NCI-H526 (cell line): ENCODE measurements around the gene HEXA.
"Not testable (repeated sequence)": the region's sequence is repeated elsewhere in the genome, so short reads cannot be mapped to it uniquely, and the experiment has no call there.

Source experiments
- DNase-seq, 2 experiments: peaks; one replicate each; lab custom pipeline; 2025; lab: John Stamatoyannopoulos, UW

Gene HEXA

DNA sequence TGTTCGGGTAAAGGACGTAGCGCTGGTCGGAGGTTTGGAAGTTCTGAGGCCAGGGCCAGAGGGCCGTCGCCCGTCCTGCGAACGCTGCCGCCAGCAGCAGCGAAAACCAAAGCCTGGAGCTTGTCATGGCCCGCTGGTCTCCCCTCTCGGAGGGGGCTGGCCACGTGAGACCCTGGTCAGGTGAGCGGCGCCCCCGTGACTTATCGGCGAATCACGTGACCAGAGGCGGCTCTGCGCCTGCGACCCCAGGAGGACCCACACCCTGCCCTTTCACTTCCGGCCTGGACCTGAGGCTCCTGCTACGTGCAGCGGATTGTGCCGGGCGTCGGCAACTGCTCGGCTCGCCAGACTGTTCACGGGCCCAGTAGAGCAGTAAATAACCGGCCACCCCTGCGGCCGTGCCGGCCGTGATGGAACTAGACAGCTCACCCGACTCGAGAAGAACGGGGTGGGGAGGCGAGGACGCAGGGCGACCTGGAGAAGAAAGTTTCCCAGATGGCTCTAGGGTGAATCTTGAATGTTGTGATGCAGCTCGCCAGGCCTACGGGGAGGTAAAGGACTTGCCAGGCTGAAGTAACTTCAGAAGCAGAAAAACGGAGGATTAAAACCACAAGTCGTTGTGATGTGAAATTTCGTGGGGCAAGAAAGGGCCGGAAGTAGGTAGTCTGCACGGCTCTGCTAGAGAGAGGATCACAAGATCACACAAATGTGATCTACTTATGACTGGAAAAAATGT is at the start of gene HEXA:
HEXA (minus strand) TSS at position 169 of the 736 bp plus-strand sequence; CDS start at position 127, 42 bp downstream.
- DNase-seq, result peak; percentile 90 to 98

DNA sequence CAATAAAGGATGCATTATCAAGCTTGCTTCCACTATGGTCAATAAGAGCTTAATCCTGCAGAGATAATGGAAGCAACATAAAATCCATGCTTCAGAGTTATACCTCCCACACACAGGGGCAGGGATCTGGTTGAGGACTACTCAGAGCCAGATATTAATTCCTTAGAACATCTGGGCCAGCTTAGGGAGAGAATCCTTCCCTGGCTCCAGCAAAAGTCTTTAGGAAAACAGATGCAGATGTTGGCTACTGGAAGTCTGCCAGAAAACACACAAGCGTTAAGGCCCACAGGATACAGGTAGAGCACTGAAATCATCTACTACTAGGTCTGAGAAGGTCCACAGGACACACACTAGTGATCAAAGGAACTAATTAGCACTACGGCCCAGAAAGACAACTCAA is 47.4 kb upstream of the HEXA start:
- DNase-seq, result no peak

GRCh38 chr15:72421484-72421883 is 45.7 kb upstream of the HEXA start:
- no peak for DNase-seq

- DNase-seq, result no peak
Observed at GRCh38 chr15:72420576-72420975, 44.8 kb upstream of the HEXA start.

GRCh38 chr15:72419768-72420167 is 44.0 kb upstream of the HEXA start:
- DNase-seq, result not testable (repeated sequence)

GRCh38 chr15:72415304-72415703 is 39.5 kb upstream of the HEXA start:
- no peak for DNase-seq

GRCh38 chr15:72413337-72413736 is 37.5 kb upstream of the HEXA start:
- DNase-seq, result not testable (repeated sequence)

DNA sequence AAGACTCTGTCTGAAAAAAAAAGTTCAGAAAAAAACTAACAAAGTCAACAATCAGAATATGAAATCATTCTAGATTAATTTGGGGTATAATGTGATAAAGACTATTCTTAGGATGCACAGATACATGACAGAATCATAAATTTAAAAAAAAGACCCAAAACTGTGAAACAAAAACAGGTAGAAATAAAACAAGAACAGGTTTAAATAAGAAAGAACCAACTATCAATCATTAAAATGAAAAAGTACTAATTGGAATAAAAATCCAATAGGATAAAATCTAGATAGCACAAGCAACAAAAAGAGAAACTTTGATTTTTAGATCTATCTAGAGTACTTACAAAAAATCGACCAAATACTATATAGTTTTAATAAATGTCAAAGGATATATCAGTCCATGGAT is 35.7 kb upstream of the HEXA start:
- DNase-seq, result no peak

- DNase-seq, result no peak
Observed at GRCh38 chr15:72411111-72411510, 35.3 kb upstream of the HEXA start.

- no peak for DNase-seq
Observed at GRCh38 chr15:72406936-72407335, 31.1 kb upstream of the HEXA start.

GRCh38 chr15:72404841-72405240 is 29.0 kb upstream of the HEXA start:
- no peak for DNase-seq

- no peak for DNase-seq
Observed at GRCh38 chr15:72404356-72404755, 28.5 kb upstream of the HEXA start.

DNA sequence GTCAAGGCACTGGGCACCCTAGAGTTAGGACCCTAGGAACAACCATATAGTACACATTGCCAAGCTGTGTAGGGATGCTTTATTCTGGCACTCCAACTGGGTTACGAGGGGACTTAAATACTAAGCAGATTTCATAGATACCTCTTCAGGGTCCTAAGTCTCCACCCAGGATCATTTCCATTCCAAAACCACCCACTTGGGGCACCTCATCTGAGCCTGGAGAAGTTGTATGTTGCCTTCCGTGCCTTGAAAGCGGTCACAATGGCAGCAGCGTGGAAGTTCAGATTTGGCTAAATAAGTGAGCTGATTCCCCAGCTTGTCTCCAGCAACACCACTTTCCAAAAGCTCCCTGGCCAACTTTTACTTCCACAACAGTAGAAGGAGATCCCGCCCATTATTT is 26.9 kb upstream of the HEXA start:
- no peak for DNase-seq

DNA sequence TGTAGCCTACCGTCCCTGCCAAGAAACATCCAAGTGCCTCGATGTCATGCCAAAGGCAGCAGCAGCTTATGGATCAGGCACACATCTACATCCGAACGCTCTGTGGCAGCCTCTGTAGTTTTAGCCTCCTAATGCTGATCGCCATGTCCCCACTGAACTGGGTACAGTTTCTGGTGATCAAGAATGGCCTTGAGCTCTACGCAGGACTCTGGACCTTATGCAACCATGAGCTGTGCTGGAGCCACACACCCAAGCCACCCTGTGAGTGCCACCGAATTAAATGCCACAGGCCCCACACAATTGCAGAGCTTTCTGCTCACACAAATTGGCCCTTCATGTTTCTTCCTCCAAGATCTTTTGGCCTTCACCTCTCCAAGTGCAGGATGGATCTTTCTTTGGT is 22.8 kb upstream of the HEXA start:
- no peak for DNase-seq

DNA sequence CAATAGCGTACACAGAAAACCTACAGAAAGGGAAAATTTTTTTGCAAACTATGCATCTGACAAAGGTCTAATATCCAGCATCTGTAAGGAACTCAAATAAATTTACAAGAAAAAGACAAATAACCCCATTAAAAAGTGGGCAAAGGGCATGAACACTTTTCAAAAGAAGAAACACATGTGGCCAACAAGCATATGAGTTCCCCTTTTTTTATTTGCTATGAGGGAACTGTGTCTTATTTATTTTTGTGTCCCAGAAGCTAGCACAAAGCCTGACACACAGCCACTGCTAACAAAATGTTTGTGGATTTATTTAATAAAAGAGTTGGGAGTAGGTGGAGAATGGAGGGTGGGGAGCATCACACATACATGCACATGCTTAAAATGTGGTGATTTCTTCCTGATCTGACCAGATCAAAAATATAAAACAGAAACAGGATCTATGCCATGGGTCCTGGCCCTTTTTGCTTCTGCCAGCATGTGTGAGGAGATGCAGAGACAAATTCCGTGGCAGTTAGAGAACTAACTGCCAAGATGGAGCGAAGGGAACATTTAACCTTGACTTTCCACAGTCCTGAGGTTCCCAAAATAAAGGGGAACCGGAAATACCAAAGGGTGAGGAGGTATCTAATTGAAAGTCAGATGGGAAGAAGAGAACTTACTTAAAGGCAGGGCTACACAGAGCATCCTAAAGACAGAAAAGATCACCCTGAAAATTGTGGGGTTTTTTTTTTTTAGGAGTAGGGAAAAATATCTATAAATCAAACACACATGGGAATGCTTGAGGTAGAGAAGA is 22.2 kb upstream of the HEXA start, which contains the start of gene TMEM202:
TMEM202 (plus strand) TSS at position 510 of the 793 bp plus-strand sequence; CDS start at position 532, 22 bp downstream.
- DNase-seq, result no peak

DNA sequence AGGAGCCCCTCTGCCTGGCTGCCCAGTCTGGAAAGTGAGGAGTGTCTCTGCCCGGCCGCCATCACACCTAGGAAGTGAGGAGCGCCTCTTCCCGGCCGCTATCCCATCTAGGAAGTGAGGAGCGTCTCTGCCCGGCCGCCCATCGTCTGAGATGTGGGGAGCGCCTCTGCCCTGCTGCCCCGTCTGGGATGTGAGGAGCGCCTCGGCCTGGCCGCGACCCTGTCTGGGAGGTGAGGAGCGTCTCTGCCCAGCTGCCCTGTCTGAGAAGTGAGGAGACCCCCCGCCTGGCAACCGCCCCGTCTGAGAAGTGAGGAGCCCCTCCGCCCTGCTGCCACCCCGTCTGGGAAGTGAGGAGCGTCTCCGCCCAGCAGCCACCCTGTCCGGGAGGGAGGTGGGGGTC is 20.5 kb upstream of the HEXA start:
- not testable (repeated sequence) for DNase-seq

DNA sequence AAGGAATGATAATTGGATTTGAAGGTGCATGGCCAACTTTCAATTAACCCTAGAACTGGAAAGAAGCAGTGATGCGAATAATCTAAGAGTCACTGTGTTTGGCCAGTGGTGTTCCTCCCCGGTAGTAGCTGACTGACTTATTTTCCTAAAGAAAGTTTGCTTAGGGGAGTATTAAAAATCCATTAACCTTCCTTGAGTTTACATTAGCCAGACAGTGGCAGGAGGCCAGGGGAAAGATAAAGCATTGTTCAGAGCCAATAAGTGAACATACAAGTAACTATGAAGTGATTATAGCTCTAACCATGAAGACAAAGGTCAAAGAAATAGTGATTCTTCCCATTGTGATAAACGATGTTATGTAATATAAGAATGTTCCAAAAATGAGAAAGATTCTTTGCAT is 13.4 kb upstream of the HEXA start:
- DNase-seq, result no peak

GRCh38 chr15:72387741-72388140 is 11.9 kb upstream of the HEXA start:
- DNase-seq, result no peak

GRCh38 chr15:72382146-72382545 is 6.3 kb upstream of the HEXA start:
- peak in 1 of 2 experiments; percentile 18 for DNase-seq

DNA sequence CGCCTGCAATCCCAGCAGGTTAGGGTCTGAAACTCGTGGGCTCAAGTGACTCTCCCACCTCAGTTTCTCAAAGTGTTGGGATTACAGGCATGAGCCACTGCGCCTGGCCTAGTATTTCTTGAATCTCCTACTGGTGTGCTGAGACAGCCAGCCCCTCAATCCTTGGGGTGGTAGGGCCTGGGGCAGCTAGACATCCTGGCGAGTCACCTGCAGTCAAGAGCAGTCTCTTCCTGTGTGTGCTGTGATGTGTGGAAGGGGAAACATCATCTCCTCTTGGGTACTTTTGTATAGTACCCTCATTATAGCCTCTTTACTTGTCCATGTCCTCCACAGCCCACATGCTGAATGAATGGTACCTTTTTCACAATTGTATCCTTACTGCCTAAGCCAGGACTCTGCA is 4.9 kb upstream of the HEXA start:
- no peak for DNase-seq

GRCh38 chr15:72379856-72380430 is 4.1 kb upstream of the HEXA start:
- DNase-seq, result no peak

DNA sequence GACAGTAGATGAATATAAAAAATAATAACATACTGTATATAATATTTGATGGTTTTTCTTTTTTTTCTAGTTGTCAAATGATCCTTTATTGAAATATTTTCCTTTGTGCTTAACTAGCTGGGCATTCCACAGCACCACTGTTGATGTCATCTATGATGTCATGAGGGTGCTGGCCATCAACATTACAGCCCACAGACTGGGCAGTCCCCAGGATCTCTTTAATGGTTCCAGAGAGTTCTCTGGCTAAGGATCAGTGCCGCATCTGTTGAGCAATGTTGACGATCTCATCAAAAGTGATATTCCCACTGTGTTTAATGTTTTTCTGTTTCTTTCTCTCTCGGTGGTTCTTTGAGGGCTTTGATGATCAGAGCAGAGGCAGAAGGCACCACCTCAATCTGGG is 3.3 kb upstream of the HEXA start:
- not testable (repeated sequence) for DNase-seq

- DNase-seq, result no peak
Observed at GRCh38 chr15:72377331-72377730, 1.5 kb upstream of the HEXA start.
